K562 (cell line): ENCODE data around the gene C1QTNF12.

Source experiments
- ERF ChIP-seq: fragments of 450-650 bp; formaldehyde crosslinking; IDR thresholded peaks from 2 replicates; pipeline ENCODE4 v1.4.0; 2020; ENCODE audit warnings: mild to moderate bottlenecking, mixed read lengths
- GATAD2B ChIP-seq: fragments of 450-650 bp; IDR thresholded peaks from 2 replicates; pipeline ENCODE4 v1.6.1; 2017; ENCODE audit warnings: mild to moderate bottlenecking, borderline replicate concordance
- RBBP5 ChIP-seq: fragments of 200-600 bp; sonication (generic); IDR thresholded peaks from 2 replicates; pipeline ENCODE4 v1.6.1; 2012; ENCODE audit warnings: borderline replicate concordance, mild to moderate bottlenecking, low read length, control low read depth, inconsistent platforms; ENCODE audit not compliant: insufficient read depth, poor library complexity, severe bottlenecking
- SAFB2 ChIP-seq: fragments of 200-400 bp; formaldehyde crosslinking; IDR thresholded peaks from 2 replicates; pipeline ENCODE4 v1.6.1; 2018; ENCODE audit warnings: borderline replicate concordance, low read length, low read depth, moderate library complexity; ENCODE audit not compliant: severe bottlenecking

GRCh38 chr1:1291548-1292441 lies 45.3 kb upstream of the C1QTNF12 start:
- TF ChIP-seq ERF (CRISPR knock-in tag) = no peak
- no peak for TF ChIP-seq RBBP5
- TF ChIP-seq SAFB2 = no peak
- TF ChIP-seq GATAD2B = no peak
